COLO829 (cell line): ENCODE measurements around the gene BAHCC1.

Source experiments
- DNase-seq: peaks from one replicate; pipeline ENCODE4 v3.0.0; 2012; ENCODE audit warnings: low spot score

Gene BAHCC1

GRCh38 chr17:81386646-81387099, 8.6 kb upstream of the BAHCC1 start:
- no peak for DNase-seq

GRCh38 chr17:81387100-81388090, 7.9 kb upstream of the BAHCC1 start:
- DNase-seq, result no peak

GRCh38 chr17:81388091-81388611, 7.1 kb upstream of the BAHCC1 start:
- no peak for DNase-seq

GRCh38 chr17:81388612-81389367, 6.5 kb upstream of the BAHCC1 start:
- no peak for DNase-seq

GRCh38 chr17:81389585-81389984, 5.7 kb upstream of the BAHCC1 start:
- DNase-seq, result no peak

DNA sequence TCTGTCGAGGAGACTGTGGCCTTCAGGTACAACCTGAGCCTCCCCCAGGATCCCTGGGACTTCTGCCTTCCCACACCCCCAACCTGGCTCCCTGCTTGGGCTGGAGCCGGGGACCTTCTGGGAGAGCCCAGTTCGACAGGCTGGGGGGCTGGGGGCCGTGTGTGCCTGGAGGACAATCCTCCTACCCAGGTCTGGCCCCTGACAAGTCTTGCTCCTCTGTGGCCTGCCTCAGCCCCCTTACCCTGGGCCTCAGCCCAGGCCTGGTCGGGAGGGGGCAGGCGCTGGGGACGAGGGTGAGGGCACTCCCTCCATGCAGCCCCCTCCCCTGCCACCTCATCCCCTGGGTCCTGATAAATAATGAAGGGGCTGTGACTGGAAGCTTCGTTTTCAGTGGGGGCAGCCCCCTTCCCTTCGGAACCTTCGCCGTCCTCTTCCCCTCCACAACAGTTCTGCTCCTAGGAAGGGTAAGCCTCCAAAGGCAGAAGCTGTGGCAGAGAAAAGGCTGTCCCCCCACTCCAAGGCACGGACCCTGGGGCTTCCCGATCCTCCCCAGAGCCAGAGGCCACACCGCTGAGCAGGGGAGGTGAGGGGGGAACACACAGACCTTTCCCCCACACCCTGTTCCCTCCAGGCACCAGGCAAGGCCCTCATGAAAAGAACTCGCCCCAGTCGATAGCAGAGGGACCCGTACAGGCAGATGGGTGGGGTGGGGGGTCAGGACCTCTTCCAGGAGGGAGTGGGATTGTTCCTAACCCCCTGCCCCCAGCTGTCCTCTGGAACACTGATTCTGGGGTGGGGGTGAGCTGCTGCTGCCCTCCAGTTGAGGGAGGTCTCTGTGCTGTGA, 5.0 kb upstream of the BAHCC1 start:
- no peak for DNase-seq

GRCh38 chr17:81390873-81391255, 4.4 kb upstream of the BAHCC1 start:
- DNase-seq, result no peak

- no peak for DNase-seq
Observed at GRCh38 chr17:81391293-81391935, 3.8 kb upstream of the BAHCC1 start.

DNA sequence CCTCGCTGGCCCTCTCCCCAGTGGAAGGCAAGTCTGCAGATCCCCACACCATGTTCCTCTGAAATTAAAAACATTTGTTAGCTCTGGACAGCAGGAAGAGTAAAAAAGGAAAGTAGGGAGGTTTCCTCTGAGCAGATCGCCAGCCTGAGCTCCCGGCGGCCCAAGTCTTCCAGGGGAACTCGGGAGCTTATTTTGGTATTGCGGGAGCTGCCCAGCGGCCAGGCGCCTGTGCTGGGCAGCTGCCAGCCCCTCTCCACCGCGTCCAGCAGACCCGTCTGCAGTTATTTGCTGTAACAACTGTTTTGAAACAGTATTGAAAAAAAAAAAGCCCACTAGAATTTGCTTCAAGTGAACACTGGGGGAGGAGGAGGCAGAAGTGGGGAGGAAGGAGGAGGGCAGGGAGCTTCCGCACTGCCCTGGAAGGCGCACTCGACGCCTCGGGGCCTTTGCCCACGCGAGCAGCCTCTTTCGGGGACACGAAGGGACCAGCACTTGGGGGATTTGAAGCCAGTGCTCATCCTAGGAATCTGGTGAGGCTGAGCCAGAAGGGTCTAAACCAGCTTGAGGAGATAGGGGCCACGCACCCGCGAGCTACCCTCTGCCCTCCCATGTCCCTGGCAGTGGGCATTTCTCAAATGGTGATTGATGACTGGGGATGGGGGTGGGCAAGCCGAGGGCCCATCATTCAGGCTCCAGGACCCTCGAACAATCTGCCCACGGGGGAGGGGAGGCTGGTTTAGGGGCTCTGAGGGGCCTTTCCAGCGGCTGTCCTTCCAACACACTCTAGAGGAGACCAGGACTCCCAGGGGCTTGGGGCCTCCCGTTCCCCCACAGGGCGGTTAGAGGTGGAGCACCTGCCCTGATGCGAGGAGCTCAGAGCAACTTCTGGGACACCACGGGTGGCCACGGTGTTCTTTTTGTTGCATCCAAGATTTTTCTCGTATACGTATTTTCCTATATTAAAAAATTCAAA, 3.0 kb upstream of the BAHCC1 start:
- DNase-seq, result no peak

DNA sequence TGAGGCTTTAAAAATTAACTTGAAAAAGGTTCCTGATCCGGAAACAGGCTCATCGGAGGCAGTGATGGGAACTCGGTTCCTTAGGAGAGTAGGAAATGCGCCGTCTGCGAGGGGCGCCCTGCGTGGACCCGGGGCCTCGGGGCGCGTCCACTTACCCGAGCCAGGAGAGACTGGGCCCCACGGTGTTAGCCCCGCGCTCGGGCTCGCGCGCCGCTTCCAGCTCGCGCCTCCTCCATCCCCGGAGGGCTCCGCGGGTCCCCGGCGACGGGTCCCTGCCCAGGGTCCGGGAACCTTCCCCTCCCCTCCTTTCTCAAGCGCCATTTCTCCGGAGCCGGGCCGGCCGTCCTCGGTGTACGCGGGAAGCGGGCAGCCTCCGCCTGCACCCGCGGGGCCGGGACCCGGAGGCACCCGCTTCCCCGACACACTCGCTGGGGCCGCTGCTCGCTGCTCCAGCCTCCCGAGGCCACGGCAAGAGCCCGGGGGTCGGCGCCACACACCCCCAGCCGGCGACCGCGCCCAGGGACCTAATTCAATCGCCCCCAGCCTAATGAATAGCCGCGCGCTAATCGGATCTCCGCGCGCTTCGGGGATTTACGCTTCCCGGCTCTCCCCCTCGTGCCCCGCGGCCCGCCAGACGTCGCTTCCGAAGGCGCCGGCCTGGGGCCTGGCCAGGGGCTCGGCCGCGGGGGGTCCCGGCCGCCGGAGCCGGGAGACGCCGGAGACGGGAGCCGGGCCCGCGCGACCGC, 2.2 kb upstream of the BAHCC1 start:
- DNase-seq, result no peak

DNA sequence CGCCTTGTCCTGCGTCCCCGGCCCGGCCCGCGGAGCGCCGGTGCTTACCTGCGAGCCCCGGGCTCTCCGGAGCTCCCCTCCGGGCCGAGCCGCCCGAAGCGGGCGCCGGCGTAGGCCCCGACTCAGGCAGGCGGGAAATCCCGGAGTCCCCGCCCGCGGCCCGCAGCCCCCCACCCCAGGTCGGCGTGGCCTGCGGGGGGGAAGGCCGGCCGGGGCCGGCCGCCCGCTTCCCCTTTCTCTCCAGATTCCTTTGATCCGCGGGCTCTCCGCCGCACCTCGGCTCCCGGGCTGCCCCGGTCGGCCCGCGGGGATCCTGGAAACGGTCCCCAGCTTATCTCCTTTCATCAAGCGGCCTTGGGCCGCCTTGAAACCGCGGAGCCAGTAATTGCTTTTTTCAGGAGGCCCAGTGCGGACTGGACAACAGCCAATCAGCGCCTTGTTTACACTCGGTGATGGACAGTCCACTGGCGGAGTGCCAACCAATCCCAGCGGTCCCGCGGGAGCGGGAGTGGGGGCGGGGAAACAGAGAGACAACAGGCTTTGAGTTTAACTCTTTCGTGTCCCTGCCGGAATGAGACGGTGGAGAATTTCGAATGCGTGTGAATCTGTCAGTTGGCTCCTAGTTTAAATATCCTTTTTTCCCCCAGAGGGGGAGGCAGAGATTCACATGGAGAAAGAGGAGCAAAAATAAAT, 1.4 kb upstream of the BAHCC1 start:
- peak; percentile 97 for DNase-seq

- DNase-seq, result no peak
Observed at GRCh38 chr17:81394377-81394920, 808 bp upstream of the BAHCC1 start.

- DNase-seq, result no peak
Observed at GRCh38 chr17:81395600-81396277, 482 bp downstream of the BAHCC1 start.

- no peak for DNase-seq
Observed at GRCh38 chr17:81396278-81396721, 1.0 kb downstream of the BAHCC1 start.

- DNase-seq, result no peak
Observed at GRCh38 chr17:81396722-81397313, 1.6 kb downstream of the BAHCC1 start.

GRCh38 chr17:81397314-81398175, 2.3 kb downstream of the BAHCC1 start:
- DNase-seq, result no peak
